ENCODE data around the gene ZRANB3.

ZRANB3 gene

DNA sequence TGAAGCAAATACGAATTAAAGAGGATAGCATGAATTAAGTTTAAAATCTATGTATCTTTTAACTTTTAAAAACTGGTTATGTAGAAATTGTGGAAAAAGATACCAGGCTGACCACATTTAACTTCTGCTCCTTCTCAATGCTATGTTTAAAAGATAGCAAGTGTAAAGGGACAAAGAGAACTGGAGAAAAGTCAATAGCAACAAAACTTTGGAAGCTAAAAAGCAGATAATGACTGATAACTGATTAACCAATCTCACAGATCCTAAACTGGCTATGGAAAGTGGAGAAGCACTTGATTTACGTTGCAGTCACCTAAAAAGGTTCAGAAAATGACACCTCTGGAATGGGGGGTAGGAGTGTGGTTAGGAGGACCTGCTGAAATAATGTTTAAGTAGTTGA is 254.5 kb downstream of the ZRANB3 start:
- H3K36me3 ChIP-seq (ENCODE audit: insufficient read depth, insufficient read length, low read length), result no peaks in the 10 kb centered on the region
- TF ChIP-seq ZNF274 (IDR thresholded peaks at IDR 0.05; ENCODE audit: low read depth, low read length) (no peak), YY1 (IDR thresholded peaks at IDR 0.05; ENCODE audit: insufficient read depth, insufficient read length) (no peak), SUZ12 (IDR thresholded peaks at IDR 0.05; ENCODE audit: extremely low read depth, insufficient read depth, insufficient read length) (no peak)
- H3K9me3 ChIP-seq (ENCODE audit: insufficient read depth, low read length), result peaks cover 18% of the 10 kb centered on the region
- H3K27me3 ChIP-seq (ENCODE audit: insufficient read depth, insufficient read length), result no peaks in the 10 kb centered on the region
- DNase-seq (ENCODE audit: low read depth, low spot score), result no peak
- H3K4me1 ChIP-seq (ENCODE audit: insufficient read depth, insufficient read length), result no peaks in the 10 kb centered on the region
- no peak overlapping the region for H3K4me3 ChIP-seq (ENCODE audit: insufficient read length, low read depth)
- H3K9ac ChIP-seq (ENCODE audit: insufficient read length, low read depth), result no peak overlapping the region

GRCh38 chr2:135271006-135271405 is 260.0 kb downstream of the ZRANB3 start:
- Histone ChIP-seq H3K36me3 (ENCODE audit: insufficient read depth, insufficient read length, low read length) (no peaks in the 10 kb centered on the region), H3K4me3 (ENCODE audit: insufficient read length, low read depth) (no peak overlapping the region), H3K9me3 (ENCODE audit: insufficient read depth, low read length) (peaks cover 15% of the 10 kb centered on the region), H3K4me1 (ENCODE audit: insufficient read depth, insufficient read length) (no peaks in the 10 kb centered on the region), H3K27me3 (ENCODE audit: insufficient read depth, insufficient read length) (peaks cover 24% of the 10 kb centered on the region), H3K9ac (ENCODE audit: insufficient read length, low read depth) (no peak overlapping the region)
- TF ChIP-seq SUZ12 (IDR thresholded peaks at IDR 0.05; ENCODE audit: extremely low read depth, insufficient read depth, insufficient read length) (no peak), YY1 (IDR thresholded peaks at IDR 0.05; ENCODE audit: insufficient read depth, insufficient read length) (no peak), ZNF274 (IDR thresholded peaks at IDR 0.05; ENCODE audit: low read depth, low read length) (no peak)
- DNase-seq (ENCODE audit: low read depth, low spot score), result no peak

DNA sequence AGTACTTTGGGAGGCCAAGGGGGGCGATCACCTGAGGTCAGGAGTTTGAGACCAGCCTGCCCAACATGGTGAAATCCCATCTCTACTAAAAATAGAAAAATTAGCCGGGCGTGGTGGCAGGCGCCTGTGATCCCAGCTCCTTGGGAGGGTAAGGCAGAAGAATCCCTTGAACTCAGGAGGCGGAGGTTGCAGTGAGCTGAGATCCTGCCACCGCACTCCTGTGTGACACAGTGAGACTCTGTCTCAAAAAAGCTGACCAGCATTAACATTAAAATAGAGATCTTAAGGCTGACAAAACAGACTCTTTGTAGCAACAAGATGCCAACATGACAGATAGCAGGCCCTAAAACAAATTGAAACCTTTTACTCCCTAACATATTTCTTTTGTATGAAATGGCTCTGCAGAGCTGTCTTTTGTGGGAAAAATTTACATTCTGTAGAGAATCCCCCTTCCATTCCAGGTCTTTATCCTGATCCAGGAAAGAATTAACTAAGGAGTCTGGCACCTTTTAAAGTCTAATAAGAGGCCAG is 265.0 kb downstream of the ZRANB3 start:
- no peaks in the 10 kb centered on the region for H3K36me3 ChIP-seq (ENCODE audit: insufficient read depth, insufficient read length, low read length)
- DNase-seq (ENCODE audit: low read depth, low spot score), result peak; percentile 57
- TF ChIP-seq ZNF274 (IDR thresholded peaks at IDR 0.05; ENCODE audit: low read depth, low read length), result no peak
- TF ChIP-seq SUZ12 (IDR thresholded peaks at IDR 0.05; ENCODE audit: extremely low read depth, insufficient read depth, insufficient read length), result no peak
- TF ChIP-seq YY1 (IDR thresholded peaks at IDR 0.05; ENCODE audit: insufficient read depth, insufficient read length), result no peak
- H3K9ac ChIP-seq (ENCODE audit: insufficient read length, low read depth), result no peak overlapping the region
- H3K4me1 ChIP-seq (ENCODE audit: insufficient read depth, insufficient read length), result no peaks in the 10 kb centered on the region
- peaks cover 41% of the 10 kb centered on the region for H3K27me3 ChIP-seq (ENCODE audit: insufficient read depth, insufficient read length)
- H3K9me3 ChIP-seq (ENCODE audit: insufficient read depth, low read length), result no peaks in the 10 kb centered on the region
- H3K4me3 ChIP-seq (ENCODE audit: insufficient read length, low read depth), result no peak overlapping the region

- Histone ChIP-seq H3K4me1 (ENCODE audit: insufficient read depth, insufficient read length) (no peaks in the 10 kb centered on the region), H3K9ac (ENCODE audit: insufficient read length, low read depth) (no peak overlapping the region), H3K4me3 (ENCODE audit: insufficient read length, low read depth) (no peak overlapping the region), H3K9me3 (ENCODE audit: insufficient read depth, low read length) (0 out of 2 replicates have a peak, but pooled peaks cover 5% of the 10 kb centered on the region), H3K27me3 (ENCODE audit: insufficient read depth, insufficient read length) (peaks cover 3% of the 10 kb centered on the region), H3K36me3 (ENCODE audit: insufficient read depth, insufficient read length, low read length) (no peaks in the 10 kb centered on the region)
- DNase-seq (ENCODE audit: low read depth, low spot score), result no peak
- TF ChIP-seq ZNF274 (IDR thresholded peaks at IDR 0.05; ENCODE audit: low read depth, low read length), result no peak
- TF ChIP-seq YY1 (IDR thresholded peaks at IDR 0.05; ENCODE audit: insufficient read depth, insufficient read length), result no peak
- no peak for TF ChIP-seq SUZ12 (IDR thresholded peaks at IDR 0.05; ENCODE audit: extremely low read depth, insufficient read depth, insufficient read length)
Observed at GRCh38 chr2:135259123-135259522, 271.9 kb downstream of the ZRANB3 start.

DNA sequence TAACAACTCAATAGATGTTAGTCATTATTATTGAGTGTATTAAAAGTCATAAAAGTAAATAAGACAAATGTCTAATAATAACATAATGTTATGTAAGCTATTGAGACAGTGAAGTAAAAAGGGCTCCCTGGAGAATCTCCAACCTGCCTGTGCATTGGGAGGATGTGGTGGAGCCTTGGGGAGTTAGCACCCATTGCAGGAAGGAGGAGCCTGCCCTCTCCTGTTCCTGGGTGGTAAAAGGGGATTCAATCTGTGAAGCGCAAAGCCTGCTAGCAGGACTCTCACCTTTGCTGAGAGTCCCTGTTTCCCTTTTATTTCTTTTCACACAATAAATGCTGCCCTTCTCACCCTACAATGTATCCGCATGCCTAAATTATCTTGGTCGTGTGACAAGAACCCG is 272.8 kb downstream of the ZRANB3 start:
- Histone ChIP-seq H3K27me3 (ENCODE audit: insufficient read depth, insufficient read length) (no peaks in the 10 kb centered on the region), H3K9me3 (ENCODE audit: insufficient read depth, low read length) (0 out of 2 replicates have a peak, but pooled peaks cover 5% of the 10 kb centered on the region), H3K36me3 (ENCODE audit: insufficient read depth, insufficient read length, low read length) (no peaks in the 10 kb centered on the region), H3K4me3 (ENCODE audit: insufficient read length, low read depth) (no peak overlapping the region), H3K4me1 (ENCODE audit: insufficient read depth, insufficient read length) (no peaks in the 10 kb centered on the region), H3K9ac (ENCODE audit: insufficient read length, low read depth) (no peak overlapping the region)
- no peak for DNase-seq (ENCODE audit: low read depth, low spot score)
- TF ChIP-seq ZNF274 (IDR thresholded peaks at IDR 0.05; ENCODE audit: low read depth, low read length) (no peak), YY1 (IDR thresholded peaks at IDR 0.05; ENCODE audit: insufficient read depth, insufficient read length) (no peak), SUZ12 (IDR thresholded peaks at IDR 0.05; ENCODE audit: extremely low read depth, insufficient read depth, insufficient read length) (no peak)

DNA sequence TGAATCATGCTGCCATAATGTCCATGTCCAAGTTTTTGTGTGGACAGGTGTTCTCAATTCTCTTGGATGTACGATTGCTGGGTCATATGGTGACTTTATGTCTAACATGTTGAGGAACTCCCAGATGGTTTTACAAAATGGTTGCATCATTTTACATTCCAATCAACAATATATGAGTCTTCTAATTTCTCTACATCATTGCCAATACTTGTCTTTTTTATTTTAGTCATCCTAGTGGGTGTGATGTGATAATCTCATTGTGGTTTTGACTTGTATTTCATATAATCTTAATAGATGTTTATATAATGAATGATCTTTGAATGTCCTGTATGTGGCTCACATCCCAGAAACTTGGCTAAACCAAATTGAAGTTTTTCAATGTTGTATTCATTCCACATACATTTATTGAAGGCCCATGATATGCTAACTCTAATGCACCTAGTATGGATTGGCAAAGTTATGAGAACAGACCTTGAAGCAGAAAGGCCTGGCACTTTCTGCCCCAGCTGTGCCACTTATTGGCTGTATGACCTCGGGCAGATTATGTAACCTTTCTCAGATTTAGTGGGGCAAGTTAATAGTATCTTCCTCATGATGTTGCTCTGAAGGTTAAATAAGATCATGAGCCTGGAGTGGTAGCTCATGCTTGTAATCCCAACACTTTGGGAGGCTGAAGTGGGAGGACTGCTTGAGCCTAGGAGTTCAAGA is 273.5 kb downstream of the ZRANB3 start:
- Histone ChIP-seq H3K36me3 (ENCODE audit: insufficient read depth, insufficient read length, low read length) (no peaks in the 10 kb centered on the region), H3K4me3 (ENCODE audit: insufficient read length, low read depth) (no peak overlapping the region), H3K9ac (ENCODE audit: insufficient read length, low read depth) (no peak overlapping the region), H3K27me3 (ENCODE audit: insufficient read depth, insufficient read length) (no peaks in the 10 kb centered on the region), H3K4me1 (ENCODE audit: insufficient read depth, insufficient read length) (no peaks in the 10 kb centered on the region), H3K9me3 (ENCODE audit: insufficient read depth, low read length) (0 out of 2 replicates have a peak, but pooled peaks cover 5% of the 10 kb centered on the region)
- no peak for DNase-seq (ENCODE audit: low read depth, low spot score)
- TF ChIP-seq ZNF274 (IDR thresholded peaks at IDR 0.05; ENCODE audit: low read depth, low read length) (no peak), SUZ12 (IDR thresholded peaks at IDR 0.05; ENCODE audit: extremely low read depth, insufficient read depth, insufficient read length) (no peak), YY1 (IDR thresholded peaks at IDR 0.05; ENCODE audit: insufficient read depth, insufficient read length) (no peak)

DNA sequence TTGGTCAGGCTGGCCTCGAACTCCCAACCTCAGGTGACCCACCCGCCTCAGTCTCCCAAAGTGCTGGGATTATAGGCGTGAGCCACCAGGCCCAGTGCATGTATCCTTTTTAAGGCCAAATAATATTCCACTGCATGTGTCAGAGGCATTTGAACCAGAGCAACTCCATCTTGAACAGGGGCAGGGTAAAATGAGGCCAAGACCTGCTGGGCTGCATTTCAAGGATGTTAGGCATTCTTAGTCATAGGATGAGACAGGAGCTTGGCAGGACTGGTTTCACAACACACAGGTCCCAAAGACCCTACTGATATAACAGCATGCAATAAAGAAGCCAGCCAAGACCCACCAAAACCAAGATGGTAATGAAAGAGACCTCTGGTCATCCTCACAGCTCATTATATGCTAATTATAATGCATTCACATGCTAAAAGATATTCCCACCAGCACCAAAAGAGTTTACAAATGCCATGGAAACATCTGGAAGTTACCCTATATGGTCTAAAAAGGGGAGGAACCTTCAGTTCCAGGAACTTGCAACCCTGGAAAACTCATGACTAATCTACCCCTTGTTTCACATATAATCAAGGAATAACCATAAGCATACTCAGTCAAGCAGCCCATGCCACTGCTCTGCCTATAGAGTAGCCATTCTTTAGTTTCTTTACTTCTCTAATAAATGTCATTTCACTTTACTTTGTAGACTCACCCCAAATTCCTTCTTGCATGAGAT is 274.3 kb downstream of the ZRANB3 start:
- DNase-seq (ENCODE audit: low read depth, low spot score), result no peak
- H3K9ac ChIP-seq (ENCODE audit: insufficient read length, low read depth), result no peak overlapping the region
- H3K27me3 ChIP-seq (ENCODE audit: insufficient read depth, insufficient read length), result no peaks in the 10 kb centered on the region

More for the DNA sequence above, 274.3 kb downstream of the ZRANB3 start:
- 0 out of 2 replicates have a peak, but pooled peaks cover 5% of the 10 kb centered on the region for H3K9me3 ChIP-seq (ENCODE audit: insufficient read depth, low read length)
- H3K4me3 ChIP-seq (ENCODE audit: insufficient read length, low read depth), result no peak overlapping the region
- H3K36me3 ChIP-seq (ENCODE audit: insufficient read depth, insufficient read length, low read length), result no peaks in the 10 kb centered on the region
- TF ChIP-seq SUZ12 (IDR thresholded peaks at IDR 0.05; ENCODE audit: extremely low read depth, insufficient read depth, insufficient read length) (no peak), ZNF274 (IDR thresholded peaks at IDR 0.05; ENCODE audit: low read depth, low read length) (no peak), YY1 (IDR thresholded peaks at IDR 0.05; ENCODE audit: insufficient read depth, insufficient read length) (no peak)
- no peaks in the 10 kb centered on the region for H3K4me1 ChIP-seq (ENCODE audit: insufficient read depth, insufficient read length)

Measured in NT2/D1 (cell line).